Renal pelvis (tissue), 4 donors: ENCODE results near the gene SNX20. TPM values are rescaled to one million over a fixed set of nuclear protein-coding genes. Genes with fewer than 3 reads are reported as not detected.

Experiments used
- DNase-seq: peaks from one replicate; pipeline ENCODE4 v3.0.0-alpha.2; 2013
- polyA plus RNA-seq, 3 donors: library from polyadenylated mRNA; unstranded; fragments of 120-200 nt; gene quantifications; one replicate each; pipeline ENCODE4 v1.2.1, GENCODE V29; 2013; ENCODE audit not compliant: insufficient read length in 3 of 3

SNX20 gene
- polyA plus RNA-seq, 3 donors = 0.43 to 0.56 (median 0.54) TPM

GRCh38 chr16:50705436-50706110 is 24.5 kb upstream of the SNX20 start:
- DNase-seq = no peak

GRCh38 chr16:50704245-50704644 is 23.1 kb upstream of the SNX20 start:
- DNase-seq = no peak

- DNase-seq = no peak
Measured at GRCh38 chr16:50702725-50703124, 21.6 kb upstream of the SNX20 start.

GRCh38 chr16:50699326-50700159 is 18.4 kb upstream of the SNX20 start:
- no peak for DNase-seq

GRCh38 chr16:50697881-50698767 is 17.0 kb upstream of the SNX20 start:
- no peak for DNase-seq

DNA sequence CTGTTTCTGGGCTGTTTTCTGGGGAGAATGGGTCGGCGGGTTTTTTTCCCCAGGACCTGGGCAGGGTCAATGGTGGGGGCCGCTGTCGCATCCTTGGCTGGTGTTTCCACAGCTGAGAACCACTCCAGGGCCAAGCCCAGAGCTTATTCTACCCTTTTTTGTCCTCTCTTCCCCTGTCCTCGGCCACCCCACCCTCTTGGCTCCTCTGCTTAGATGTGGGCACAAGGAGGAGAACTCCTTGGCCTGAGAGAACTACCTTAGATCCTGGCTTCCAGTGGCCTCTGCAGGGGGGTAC is 16.3 kb upstream of the SNX20 start:
- DNase-seq = no peak

DNA sequence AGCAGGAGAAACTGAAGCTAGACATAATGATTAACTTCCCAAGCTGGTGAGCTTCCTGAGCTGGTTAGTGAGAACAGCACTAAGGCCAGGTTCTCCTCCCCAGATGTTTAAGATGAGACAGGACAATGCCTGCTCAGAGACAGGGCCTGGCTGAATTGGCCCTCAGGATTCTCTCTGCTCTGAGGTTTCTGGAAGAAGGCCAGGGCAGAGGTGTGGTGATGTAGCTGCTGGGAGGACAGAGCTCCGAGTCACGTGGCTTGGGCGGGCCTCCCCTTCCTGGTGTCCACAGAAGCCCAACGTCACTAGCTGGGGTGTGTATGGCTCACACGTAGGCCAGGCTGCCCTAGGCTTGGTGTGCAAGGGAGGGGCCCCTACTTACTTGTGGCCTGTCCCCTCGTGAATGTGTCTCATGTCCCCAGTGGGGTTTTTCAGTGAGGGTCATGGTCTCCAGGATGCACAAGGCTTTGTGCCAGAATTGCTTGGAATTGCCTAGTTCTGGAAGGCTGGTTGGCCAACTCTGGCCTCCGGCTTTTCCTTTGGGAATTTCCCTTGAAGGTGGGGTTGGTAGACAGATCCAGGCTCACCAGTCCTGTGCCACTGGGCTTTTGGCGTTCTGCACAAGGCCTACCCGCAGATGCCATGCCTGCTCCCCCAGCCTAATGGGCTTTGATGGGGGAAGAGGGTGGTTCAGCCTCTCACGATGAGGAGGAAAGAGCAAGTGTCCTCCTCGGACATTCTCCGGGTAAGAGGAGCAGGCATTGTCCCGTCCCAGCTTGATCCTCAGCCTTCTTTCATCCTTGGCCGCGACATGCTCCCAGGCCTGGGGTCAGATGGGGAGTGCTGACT is 15.7 kb upstream of the SNX20 start:
- no peak for DNase-seq

DNA sequence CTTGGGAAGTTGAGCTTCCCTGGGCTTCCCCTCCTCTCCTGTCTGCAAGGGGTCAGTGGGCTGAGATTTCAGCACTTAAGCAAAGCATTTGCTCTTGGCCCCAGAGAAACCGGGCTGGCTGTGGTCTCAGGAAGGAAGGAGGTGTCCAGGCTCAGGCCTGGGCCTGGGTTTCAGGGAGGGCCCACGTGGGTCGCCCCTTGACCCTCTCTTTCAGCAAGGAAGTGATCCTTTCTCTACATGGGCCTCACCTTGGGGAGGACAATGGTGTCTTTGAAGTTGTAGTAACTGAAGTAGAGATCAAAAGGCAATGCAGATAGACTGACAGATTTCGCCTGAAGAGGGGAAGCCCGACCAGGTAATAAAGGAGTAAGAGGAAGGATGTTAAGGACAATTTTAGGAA is 15.0 kb upstream of the SNX20 start:
- DNase-seq = no peak

DNA sequence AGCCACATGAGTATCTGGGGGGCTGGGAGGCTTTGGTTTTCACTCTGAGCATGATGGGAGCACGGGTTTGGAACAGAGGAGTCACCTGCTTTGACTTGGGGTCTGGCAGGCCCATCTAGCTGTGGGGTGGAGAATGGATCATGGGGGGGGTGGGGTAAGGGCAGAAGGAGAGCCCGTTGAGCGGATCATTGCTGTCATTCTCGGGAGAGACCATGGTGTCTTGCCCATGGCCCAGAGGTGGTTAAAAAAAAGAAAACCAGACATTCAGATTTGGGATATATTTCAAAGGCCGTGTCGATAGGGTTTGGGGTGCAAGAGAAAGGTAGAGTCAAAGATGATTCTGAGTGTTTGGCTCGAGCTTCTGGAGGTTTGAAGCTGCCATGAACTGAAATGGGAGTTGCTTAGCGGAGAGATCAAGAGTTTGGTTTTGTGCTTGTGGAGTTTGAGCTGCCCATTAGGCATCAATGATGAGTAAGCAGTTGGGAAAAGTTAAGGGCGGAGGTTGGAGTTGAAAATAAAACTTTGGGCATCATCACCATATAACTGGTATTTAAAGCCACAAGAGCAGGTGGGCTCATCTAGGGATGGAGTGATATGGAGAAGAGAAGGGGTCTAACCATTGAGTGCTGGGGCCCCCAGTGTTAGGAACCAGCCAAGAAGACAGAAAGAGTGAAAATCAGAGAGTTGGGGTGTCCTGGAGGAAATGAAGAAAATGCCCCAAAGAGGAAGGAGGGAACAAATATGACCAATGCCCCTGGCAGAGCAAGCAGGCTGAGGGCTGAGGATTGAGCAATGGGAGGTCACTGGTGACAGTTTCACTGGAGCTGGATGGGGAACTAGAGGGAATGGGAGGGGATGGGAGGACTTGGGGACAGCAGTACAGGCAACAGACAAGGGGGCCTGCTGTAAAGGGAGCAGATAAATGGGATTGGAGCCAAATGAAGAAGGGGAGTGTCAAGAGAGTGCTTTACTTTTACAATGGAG is 14.2 kb upstream of the SNX20 start:
- no peak for DNase-seq

DNA sequence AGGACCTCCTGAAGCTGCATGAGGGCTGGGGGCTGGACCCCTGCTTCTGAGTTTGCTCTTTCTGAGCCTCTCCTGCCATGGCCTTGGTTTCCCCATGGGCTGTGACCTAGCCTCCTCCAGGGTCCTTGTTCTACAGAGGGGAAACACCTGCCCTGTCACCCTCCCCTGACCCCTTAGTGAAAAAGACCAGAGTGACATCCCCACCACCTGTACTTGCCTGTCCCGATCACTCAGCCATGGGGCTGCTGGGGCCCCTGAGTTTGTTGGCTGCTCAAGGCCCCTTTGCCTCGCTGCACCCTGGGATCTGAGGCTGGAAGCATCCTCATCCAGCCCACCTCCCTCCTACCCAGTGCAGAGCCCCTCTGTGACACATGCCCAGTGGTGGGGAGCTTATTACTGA is 13.1 kb upstream of the SNX20 start:
- no peak for DNase-seq

DNA sequence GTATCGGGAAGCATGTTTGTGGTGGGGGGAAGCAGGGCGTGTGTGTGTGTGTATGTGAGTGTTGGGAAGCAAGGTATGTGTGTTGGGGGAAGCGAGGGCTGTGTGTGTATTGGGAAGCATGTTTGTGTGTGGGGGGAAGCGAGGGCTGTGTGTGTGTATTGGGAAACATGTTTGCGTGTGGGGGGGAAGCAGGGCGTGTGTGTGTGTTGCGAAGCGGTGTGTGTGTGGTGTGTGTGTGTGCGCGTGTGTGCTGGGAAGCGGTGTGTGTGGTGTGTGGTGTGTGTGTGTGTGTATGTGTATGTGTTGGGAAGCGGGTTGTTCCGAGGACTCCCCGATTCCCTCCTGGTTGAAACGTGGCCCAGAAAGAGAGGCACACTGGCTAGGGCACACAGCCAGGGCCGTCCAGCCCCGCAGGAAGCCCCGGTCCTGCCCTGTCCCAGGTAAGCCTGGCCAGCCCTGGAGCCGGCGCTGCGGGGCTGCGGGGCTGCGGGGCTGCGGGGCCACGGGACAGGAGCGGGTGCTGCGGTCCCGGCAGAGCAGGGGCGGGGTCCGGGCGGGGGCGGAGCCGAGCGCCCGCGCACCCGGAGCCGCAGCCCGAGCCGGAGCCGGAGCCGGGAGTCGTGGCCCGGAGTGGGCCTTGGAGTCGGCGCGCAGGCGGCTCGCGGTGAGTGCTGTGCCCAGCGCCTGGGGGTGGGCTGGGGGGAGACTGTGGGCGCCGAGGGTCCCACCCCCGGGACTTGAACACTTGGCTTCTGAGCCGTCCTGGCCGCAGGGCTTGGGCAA is 12.1 kb upstream of the SNX20 start, which contains the start of gene NOD2:
TSS of gene NOD2 (plus strand) at position 608 of the 783 bp plus-strand sequence. CDS start 5,890 bp downstream, outside the sequence.
- no peak for DNase-seq

DNA sequence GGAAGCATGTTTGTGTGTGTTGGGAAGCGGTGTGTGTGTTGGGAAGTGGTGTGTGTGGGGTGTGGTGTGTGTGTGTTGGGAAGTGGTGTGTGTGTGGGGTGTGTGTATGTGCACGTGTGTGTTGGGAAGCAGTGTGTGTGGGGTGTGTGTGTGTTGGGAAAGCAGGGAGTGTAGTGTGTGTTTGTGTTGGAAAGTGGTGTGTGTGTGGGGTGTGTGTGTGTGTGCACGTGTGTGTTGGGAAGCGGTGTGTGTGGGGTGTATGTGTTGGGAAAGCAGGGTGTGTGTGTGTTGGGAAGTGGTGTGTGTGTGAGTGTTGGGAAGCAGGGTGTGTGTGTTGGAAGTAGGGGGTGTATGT is 11.5 kb upstream of the SNX20 start:
- no peak for DNase-seq

DNA sequence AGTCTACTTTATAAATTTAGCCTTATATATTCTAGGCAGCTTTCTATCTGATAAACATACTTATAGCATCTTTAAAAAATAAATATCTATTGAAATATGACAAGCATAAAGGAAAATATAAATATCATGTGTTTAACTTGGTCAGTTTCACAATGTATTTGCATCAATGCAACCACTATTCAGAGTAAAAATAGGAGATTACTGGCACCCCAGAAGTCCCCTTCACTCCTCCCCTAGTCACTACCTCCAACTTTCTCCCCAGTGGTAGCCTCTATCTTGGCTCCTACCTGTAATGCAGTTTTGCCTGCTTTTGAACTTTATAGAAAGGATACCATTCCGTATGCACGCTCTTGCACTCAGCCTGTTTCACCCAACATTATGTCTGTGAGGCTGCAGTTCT is 9.1 kb upstream of the SNX20 start:
- DNase-seq = no peak

GRCh38 chr16:50688867-50689266 is 7.8 kb upstream of the SNX20 start:
- DNase-seq = no peak

DNA sequence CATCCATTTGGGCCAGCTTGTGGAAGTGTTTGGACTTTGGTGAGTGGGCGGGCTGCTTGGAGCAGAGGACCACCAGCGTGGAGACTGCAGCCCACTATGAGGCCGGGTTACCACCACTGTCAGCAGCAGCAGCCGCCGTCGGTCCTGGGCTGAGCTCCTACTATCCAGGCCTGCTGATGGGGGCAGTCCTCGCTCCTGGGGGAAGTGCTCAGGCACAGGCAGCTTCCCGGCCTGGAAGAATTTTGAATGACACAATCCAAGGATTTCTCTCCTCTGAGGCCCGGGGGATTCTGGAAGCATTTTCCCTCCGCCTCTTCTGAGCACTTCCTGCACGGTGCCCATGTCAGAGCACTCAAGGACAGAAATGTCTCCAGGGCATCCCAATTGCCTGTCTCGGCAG is 7.0 kb upstream of the SNX20 start:
- no peak for DNase-seq

GRCh38 chr16:50685462-50686063 is 4.5 kb upstream of the SNX20 start:
- no peak for DNase-seq

GRCh38 chr16:50684823-50685461 is 3.8 kb upstream of the SNX20 start:
- no peak for DNase-seq

DNA sequence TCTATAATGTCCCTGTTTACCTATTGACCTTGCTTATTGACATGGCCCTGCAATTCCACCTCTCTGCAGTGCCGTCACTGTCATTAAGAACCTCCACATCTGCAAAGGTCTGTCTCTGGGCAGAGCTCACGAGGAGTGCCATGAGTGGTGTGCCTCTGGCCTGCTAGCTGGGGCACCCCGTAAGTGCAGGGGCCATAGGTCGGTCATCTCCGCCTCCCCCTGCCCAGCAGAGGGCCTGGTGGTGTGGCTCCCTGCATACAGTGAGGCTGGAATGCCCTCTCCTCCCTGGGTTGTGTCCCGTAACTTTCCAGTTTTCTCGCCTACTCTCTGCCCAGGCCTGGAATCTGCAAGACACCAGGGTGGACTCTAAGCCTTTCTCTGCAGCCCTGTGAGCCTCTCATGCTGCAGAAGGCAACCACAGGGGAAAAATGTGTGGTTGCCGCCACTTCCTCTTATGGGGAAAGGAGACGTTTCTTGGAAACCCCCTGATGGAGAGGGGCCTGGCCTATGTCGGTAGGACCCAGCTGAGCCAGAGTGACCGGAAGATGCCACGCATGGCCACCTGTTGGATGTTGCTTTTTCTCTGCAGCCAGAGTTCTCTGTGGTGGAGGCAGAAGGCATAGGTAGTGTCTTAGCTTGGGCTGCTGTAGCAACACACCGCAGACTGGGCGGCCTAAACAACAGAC is 2.7 kb upstream of the SNX20 start:
- DNase-seq = no peak
